Measurements from ENCODE around the gene NPEPL1.

- TF ChIP-seq CTCF (IDR thresholded peaks at IDR 0.05; ENCODE audit: low read length) (no peak), EZH2 (IDR thresholded peaks at IDR 0.05; ENCODE audit: borderline replicate concordance, low read length) (no peak)
Observed at GRCh38 chr20:58723628-58723984, 31.0 kb downstream of the NPEPL1 start.

All from OCI-LY1 (cell line).